Left kidney (tissue), 8 donors: Measurements from ENCODE around the gene GDF9. TPM values are rescaled to one million over a fixed set of nuclear protein-coding genes. Genes with fewer than 3 reads are reported as not detected.

ENCODE experiments used
- DNase-seq: peaks from one replicate; pipeline ENCODE4 v3.0.0-alpha.2; 2013
- long read RNA-seq, 8 donors: transcript quantifications; one replicate each; lab custom pipeline, GENCODE V29; 2026
- polyA plus RNA-seq: library from polyadenylated mRNA; unstranded; fragments of 120-200 nt; gene quantifications from one replicate; pipeline ENCODE4 v1.2.1, GENCODE V29; 2013; ENCODE audit not compliant: insufficient read length

GDF9 gene
- 2.1 TPM for polyA plus RNA-seq
- long read RNA-seq, donor 1: 0 reads
- long read RNA-seq, donor 2: 0 reads
- long read RNA-seq, donor 3, partial matches to known transcripts: 350 of 714 reads
- long read RNA-seq, donor 3, other reads (novel, unspliced or antisense): 364 of 714 reads
- long read RNA-seq, donor 4: 0 reads
- long read RNA-seq, donor 5: 0 reads
- long read RNA-seq, donor 6: 0 reads
- long read RNA-seq, donor 7: 0 reads
- long read RNA-seq, donor 8: 0 reads

- peak; percentile 100 for DNase-seq
Observed at GRCh38 chr5:132866342-132867045, at the start of gene GDF9, which contains the start of gene UQCRQ. Gene GDF9 (minus strand): TSS chr5:132866469. CDS start chr5:132864533, 1,936 bp downstream. Gene UQCRQ (plus strand): TSS chr5:132866642. CDS start chr5:132866882, 240 bp downstream.

GRCh38 chr5:132915681-132916080, 49.4 kb upstream of the GDF9 start:
- DNase-seq: no peak

- no peak for DNase-seq
Observed at GRCh38 chr5:132909702-132910101, 43.4 kb upstream of the GDF9 start.

- DNase-seq: no peak
Observed at GRCh38 chr5:132907161-132907560, 40.9 kb upstream of the GDF9 start.

GRCh38 chr5:132905938-132906337, 39.7 kb upstream of the GDF9 start:
- DNase-seq: no peak

GRCh38 chr5:132901730-132902129, 35.5 kb upstream of the GDF9 start:
- DNase-seq: no peak

- DNase-seq: no peak
Observed at GRCh38 chr5:132901036-132901435, 34.8 kb upstream of the GDF9 start.

GRCh38 chr5:132898094-132898493, 31.8 kb upstream of the GDF9 start:
- DNase-seq: no peak

- no peak for DNase-seq
Observed at GRCh38 chr5:132896685-132897084, 30.4 kb upstream of the GDF9 start.

- no peak for DNase-seq
Observed at GRCh38 chr5:132895719-132896305, 29.5 kb upstream of the GDF9 start.

GRCh38 chr5:132890817-132891216, 24.5 kb upstream of the GDF9 start:
- DNase-seq: no peak

- no peak for DNase-seq
Observed at GRCh38 chr5:132889501-132889900, 23.2 kb upstream of the GDF9 start.

- no peak for DNase-seq
Observed at GRCh38 chr5:132887283-132887682, 21.0 kb upstream of the GDF9 start.

GRCh38 chr5:132886064-132886823, 20.0 kb upstream of the GDF9 start:
- DNase-seq: no peak

- DNase-seq: no peak
Observed at GRCh38 chr5:132884548-132884947, 18.3 kb upstream of the GDF9 start.

- DNase-seq: peak; percentile 50
Observed at GRCh38 chr5:132883261-132883834, 17.1 kb upstream of the GDF9 start.

GRCh38 chr5:132877938-132878337, 11.7 kb upstream of the GDF9 start:
- DNase-seq: no peak

GRCh38 chr5:132877466-132877865, 11.2 kb upstream of the GDF9 start:
- DNase-seq: no peak

- DNase-seq: no peak
Observed at GRCh38 chr5:132876020-132876759, 9.9 kb upstream of the GDF9 start.

- no peak for DNase-seq
Observed at GRCh38 chr5:132873930-132874271, 7.6 kb upstream of the GDF9 start.

- DNase-seq: no peak
Observed at GRCh38 chr5:132873119-132873929, 7.1 kb upstream of the GDF9 start, which contains the start of gene LEAP2. Gene LEAP2 (plus strand): TSS chr5:132873668. CDS start chr5:132873695, 27 bp downstream.
